ENCODE measurements around the gene KCTD3.

Gene KCTD3

GRCh38 chr1:215566556-215567490 is at the start of gene KCTD3:
Gene KCTD3, plus strand, starts transcription at chr1:215567304. Its CDS starts 382 bp downstream, at chr1:215567686.
- peak; percentile 78 for DNase-seq (ENCODE audit: low spot score)

- no peak for DNase-seq (ENCODE audit: low spot score)
These were observed 49.6 kb upstream of the KCTD3 start for GRCh38 chr1:215517441-215517891.

GRCh38 chr1:215518594-215518993 is 48.5 kb upstream of the KCTD3 start:
- no peak for DNase-seq (ENCODE audit: low spot score)

GRCh38 chr1:215521279-215521678 is 45.8 kb upstream of the KCTD3 start:
- DNase-seq (ENCODE audit: low spot score), result no peak

- DNase-seq (ENCODE audit: low spot score), result no peak
These were observed 43.8 kb upstream of the KCTD3 start for GRCh38 chr1:215523128-215523861.

GRCh38 chr1:215523906-215524305 is 43.2 kb upstream of the KCTD3 start:
- DNase-seq (ENCODE audit: low spot score), result no peak

GRCh38 chr1:215526147-215526845 is 40.8 kb upstream of the KCTD3 start:
- peak; percentile 23 for DNase-seq (ENCODE audit: low spot score)

- DNase-seq (ENCODE audit: low spot score), result no peak
These were observed 40.3 kb upstream of the KCTD3 start for GRCh38 chr1:215526846-215527151.

- no peak for DNase-seq (ENCODE audit: low spot score)
These were observed 38.0 kb upstream of the KCTD3 start for GRCh38 chr1:215529111-215529510.

- no peak for DNase-seq (ENCODE audit: low spot score)
These were observed 37.5 kb upstream of the KCTD3 start for GRCh38 chr1:215529571-215529970.

- DNase-seq (ENCODE audit: low spot score), result no peak
These were observed 36.6 kb upstream of the KCTD3 start for GRCh38 chr1:215530401-215530984.

GRCh38 chr1:215539803-215540570 is 27.1 kb upstream of the KCTD3 start:
- no peak for DNase-seq (ENCODE audit: low spot score)

GRCh38 chr1:215542301-215542700 is 24.8 kb upstream of the KCTD3 start:
- DNase-seq (ENCODE audit: low spot score), result no peak

GRCh38 chr1:215543191-215543606 is 23.9 kb upstream of the KCTD3 start:
- DNase-seq (ENCODE audit: low spot score), result no peak

GRCh38 chr1:215543806-215544205 is 23.3 kb upstream of the KCTD3 start:
- no peak for DNase-seq (ENCODE audit: low spot score)

GRCh38 chr1:215544566-215544965 is 22.5 kb upstream of the KCTD3 start:
- DNase-seq (ENCODE audit: low spot score), result no peak

GRCh38 chr1:215545096-215545495 is 22.0 kb upstream of the KCTD3 start:
- DNase-seq (ENCODE audit: low spot score), result no peak

- no peak for DNase-seq (ENCODE audit: low spot score)
These were observed 20.1 kb upstream of the KCTD3 start for GRCh38 chr1:215547011-215547410.

GRCh38 chr1:215551806-215552205 is 15.3 kb upstream of the KCTD3 start:
- DNase-seq (ENCODE audit: low spot score), result no peak

- no peak for DNase-seq (ENCODE audit: low spot score)
These were observed 12.2 kb upstream of the KCTD3 start for GRCh38 chr1:215554865-215555264.

GRCh38 chr1:215555531-215555930 is 11.6 kb upstream of the KCTD3 start:
- no peak for DNase-seq (ENCODE audit: low spot score)
